GM18867 (cell line): ENCODE data around the gene KNDC1.

Source experiments
- ATAC-seq: cut with Tn5 transposase; IDR thresholded peaks from one replicate; pipeline ENCODE4 v1.9.1; 2021; ENCODE audit warnings: mild to moderate bottlenecking, moderate library complexity; ENCODE audit not compliant: unreplicated experiment

Gene KNDC1

GRCh38 chr10:133187906-133188681 is 28.1 kb downstream of the KNDC1 start:
- ATAC-seq: no peak

GRCh38 chr10:133189256-133189655 is 29.2 kb downstream of the KNDC1 start:
- no peak for ATAC-seq

- ATAC-seq: no peak
Measured at GRCh38 chr10:133189726-133190125, 29.7 kb downstream of the KNDC1 start.

- no peak for ATAC-seq
Measured at GRCh38 chr10:133190225-133190624, 30.2 kb downstream of the KNDC1 start.

GRCh38 chr10:133191651-133192050 is 31.6 kb downstream of the KNDC1 start:
- no peak for ATAC-seq

- no peak for ATAC-seq
Measured at GRCh38 chr10:133194151-133194550, 34.1 kb downstream of the KNDC1 start.

GRCh38 chr10:133195096-133195495 is 35.1 kb downstream of the KNDC1 start:
- ATAC-seq: no peak

- ATAC-seq: no peak
Measured at GRCh38 chr10:133195611-133196010, 35.6 kb downstream of the KNDC1 start.

GRCh38 chr10:133196221-133196915 is 36.3 kb downstream of the KNDC1 start:
- ATAC-seq: no peak

GRCh38 chr10:133196936-133197758 is 37.1 kb downstream of the KNDC1 start:
- ATAC-seq: no peak

- no peak for ATAC-seq
Measured at GRCh38 chr10:133197786-133198185, 37.8 kb downstream of the KNDC1 start.

GRCh38 chr10:133198206-133198605 is 38.2 kb downstream of the KNDC1 start:
- no peak for ATAC-seq

- no peak for ATAC-seq
Measured at GRCh38 chr10:133198621-133199487, 38.8 kb downstream of the KNDC1 start.

GRCh38 chr10:133199488-133199885 is 39.5 kb downstream of the KNDC1 start:
- ATAC-seq: no peak

- ATAC-seq: no peak
Measured at GRCh38 chr10:133199992-133200611, 40.1 kb downstream of the KNDC1 start.

- ATAC-seq: no peak
Measured at GRCh38 chr10:133200621-133201031, 40.6 kb downstream of the KNDC1 start.

GRCh38 chr10:133201151-133201947 is 41.3 kb downstream of the KNDC1 start:
- ATAC-seq: no peak

GRCh38 chr10:133201948-133202725 is 42.1 kb downstream of the KNDC1 start:
- no peak for ATAC-seq
